ENCODE results near the gene SLC25A2.

DNA sequence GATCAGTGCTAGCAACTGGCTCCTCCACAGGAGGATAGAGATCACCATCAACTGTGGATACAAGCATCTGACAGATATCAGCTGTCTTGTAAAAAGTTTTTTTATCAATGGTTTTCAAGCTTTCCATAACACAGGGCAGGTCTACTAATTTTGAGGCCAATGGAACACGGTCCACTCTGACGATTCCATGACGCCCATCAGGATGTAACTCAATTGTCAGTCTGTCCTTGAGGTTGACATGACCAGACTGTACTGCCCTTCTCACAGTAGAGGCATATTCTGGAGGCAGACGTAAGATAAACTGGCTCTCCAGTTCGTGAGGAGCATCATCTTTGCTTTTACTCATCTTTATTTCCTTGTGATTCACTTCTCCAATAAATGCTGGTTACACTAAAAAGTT, 15.8 kb upstream of the SLC25A2 start:
- TF ChIP-seq, protein P1, sequence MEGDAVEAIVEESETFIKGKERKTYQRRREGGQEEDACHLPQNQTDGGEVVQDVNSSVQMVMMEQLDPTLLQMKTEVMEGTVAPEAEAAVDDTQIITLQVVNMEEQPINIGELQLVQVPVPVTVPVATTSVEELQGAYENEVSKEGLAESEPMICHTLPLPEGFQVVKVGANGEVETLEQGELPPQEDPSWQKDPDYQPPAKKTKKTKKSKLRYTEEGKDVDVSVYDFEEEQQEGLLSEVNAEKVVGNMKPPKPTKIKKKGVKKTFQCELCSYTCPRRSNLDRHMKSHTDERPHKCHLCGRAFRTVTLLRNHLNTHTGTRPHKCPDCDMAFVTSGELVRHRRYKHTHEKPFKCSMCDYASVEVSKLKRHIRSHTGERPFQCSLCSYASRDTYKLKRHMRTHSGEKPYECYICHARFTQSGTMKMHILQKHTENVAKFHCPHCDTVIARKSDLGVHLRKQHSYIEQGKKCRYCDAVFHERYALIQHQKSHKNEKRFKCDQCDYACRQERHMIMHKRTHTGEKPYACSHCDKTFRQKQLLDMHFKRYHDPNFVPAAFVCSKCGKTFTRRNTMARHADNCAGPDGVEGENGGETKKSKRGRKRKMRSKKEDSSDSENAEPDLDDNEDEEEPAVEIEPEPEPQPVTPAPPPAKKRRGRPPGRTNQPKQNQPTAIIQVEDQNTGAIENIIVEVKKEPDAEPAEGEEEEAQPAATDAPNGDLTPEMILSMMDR (conservative IDR thresholded peaks at IDR 0.05), result no peak
- no peak for TF ChIP-seq EZH2 (IDR thresholded peaks at IDR 0.05; ENCODE audit: low read depth)

Measured in PC-9 (cell line).